CD4-positive, alpha-beta T cell (primary cell): ENCODE measurements around the gene CXADR. TPM values are rescaled to one million over a fixed set of nuclear protein-coding genes. Genes with fewer than 3 reads are reported as not detected.

Experiments
- ATAC-seq: fragments of 200-7000 bp; cut with Tn5 transposase; one replicate; pipeline ENCODE4 v1.10.0; 2022; ENCODE audit warnings: mild to moderate bottlenecking; ENCODE audit not compliant: poor library complexity
- CTCF ChIA-PET: fragments of 350-600 bp; sonication (Branson Sonifier 250); formaldehyde crosslinking; loops from one replicate; lab custom pipeline; 2021; ENCODE audit warnings: antibody characterized with exemption, inconsistent platforms; lab: Charles Lee
- POLR2A ChIA-PET: fragments of 350-600 bp; sonication (Branson Sonifier 250); formaldehyde crosslinking; loops from one replicate; lab custom pipeline; 2021; ENCODE audit warnings: antibody characterized with exemption, inconsistent platforms; lab: Charles Lee
- DNase-seq, 14 experiments: peaks; one replicate each; pipeline ENCODE4 v3.0.0-alpha.2; 2013 to 2020; ENCODE audit warnings: mixed read lengths in 2 of 14
- H3K27ac ChIP-seq, 2 donors: one replicate each; pipeline versions ENCODE4 v1.5.1 to v1.7.0; 2013; ENCODE audit warnings: low read length in 2 of 2, low read depth in 1 of 2, mild to moderate bottlenecking in 1 of 2
- H3K27me3 ChIP-seq, 2 experiments: 1 replicate in 1 of 2; 2 replicates in 1 of 2; pipeline versions ENCODE4 v1.6.1 to v1.7.0; 2013; ENCODE audit warnings: low read length in 2 of 2, control low read depth in 1 of 2, mild to moderate bottlenecking in 1 of 2, moderate library complexity in 1 of 2; ENCODE audit not compliant: insufficient read depth in 2 of 2, control insufficient read depth in 1 of 2
- H3K36me3 ChIP-seq: one replicate; pipeline ENCODE4 v1.6.1; 2013; ENCODE audit warnings: low read length, control low read depth; ENCODE audit not compliant: insufficient read depth
- H3K4me1 ChIP-seq: one replicate; pipeline ENCODE4 v1.6.1; 2013; ENCODE audit warnings: low read length, control low read depth; ENCODE audit not compliant: insufficient read depth
- H3K4me3 ChIP-seq: one replicate; pipeline ENCODE4 v1.5.1; 2013; ENCODE audit warnings: mild to moderate bottlenecking, low read length, moderate library complexity
- H3K9me3 ChIP-seq, 2 experiments: 1 replicate in 1 of 2; 2 replicates in 1 of 2; pipeline versions ENCODE4 v1.6.1 to v1.7.0; 2013; ENCODE audit warnings: low read length in 2 of 2, mild to moderate bottlenecking in 2 of 2, control low read depth in 1 of 2, moderate library complexity in 1 of 2; ENCODE audit not compliant: control insufficient read depth in 1 of 2, insufficient read depth in 1 of 2
- H3K27ac Mint-ChIP-seq: one replicate; pipeline ENCODE4 v1.8.0; 2020; ENCODE audit warnings: mixed read lengths
- H3K27me3 Mint-ChIP-seq: one replicate; pipeline ENCODE4 v1.8.0; 2021; ENCODE audit warnings: mixed read lengths
- H3K36me3 Mint-ChIP-seq: one replicate; pipeline ENCODE4 v1.8.0; 2021; ENCODE audit warnings: low read depth, mixed read lengths
- H3K4me1 Mint-ChIP-seq: one replicate; pipeline ENCODE4 v1.8.0; 2021; ENCODE audit warnings: low read depth, mixed read lengths
- H3K4me3 Mint-ChIP-seq: one replicate; pipeline ENCODE4 v1.8.0; 2020; ENCODE audit warnings: mild to moderate bottlenecking, mixed read lengths
- H3K9me3 Mint-ChIP-seq: one replicate; pipeline ENCODE4 v1.8.0; 2020; ENCODE audit warnings: mixed read lengths
- CTCF ChIP-seq: fragments of 200-600 bp; IDR thresholded peaks from one replicate; pipeline ENCODE4 v1.8.0; 2022; ENCODE audit warnings: antibody characterized with exemption, mild to moderate bottlenecking
- intact Hi-C, 2 experiments: fragments of 100-400 bp; cut with DNase I in 1 of 2; cut with micrococcal nuclease in 1 of 2; formaldehyde crosslinking; loops; one replicate each; pipeline versions ENCODE4 v1.15.1 to v1.9.0; 2023 to 2025; cut with DNase I, micrococcal nuclease
- total RNA-seq, 174 experiments: library from RNA in 2 of 174; stranded (reverse) in 2 of 174; gene quantifications; one replicate each; pipeline ENCODE4 v1.2.3 and lab custom pipeline; 2021 to 2026

CXADR gene
- total RNA-seq, 2 experiments from 2014 or later = 0.52 to 0.53 TPM

- H3K36me3 Mint-ChIP-seq = no peaks in the 10 kb centered on the region
- H3K4me1 ChIP-seq = no peaks in the 10 kb centered on the region
- H3K27me3 ChIP-seq = no peaks in the 10 kb centered on the region
- no peak overlapping the region for H3K4me3 ChIP-seq
- no peak overlapping the region for H3K4me3 Mint-ChIP-seq
- no peaks in the 10 kb centered on the region for H3K36me3 ChIP-seq
- no peak for TF ChIP-seq CTCF
- ChIA-PET POLR2A (no interaction called here), CTCF (no interaction called here)
- no peak overlapping the region for H3K27ac ChIP-seq
- no peaks in the 10 kb centered on the region for H3K9me3 Mint-ChIP-seq
- intact Hi-C loops = no loop called here
- no peaks in the 10 kb centered on the region for H3K4me1 Mint-ChIP-seq
- H3K27ac Mint-ChIP-seq = no peak overlapping the region
- no peaks in the 10 kb centered on the region for H3K9me3 ChIP-seq
- ATAC-seq (no peak), DNase-seq (no peak)
- peaks cover 3% of the 10 kb centered on the region for H3K27me3 Mint-ChIP-seq
Observed at GRCh38 chr21:17542371-17543011, 29.6 kb downstream of the CXADR start.

GRCh38 chr21:17545007-17545406, 32.2 kb downstream of the CXADR start:
- Histone ChIP-seq H3K4me3 (no peak overlapping the region), H3K4me1 (no peaks in the 10 kb centered on the region), H3K27me3 (no peaks in the 10 kb centered on the region), H3K27ac (no peak overlapping the region), H3K36me3 (no peaks in the 10 kb centered on the region), H3K9me3 (no peaks in the 10 kb centered on the region)
- no peak overlapping the region for H3K27ac Mint-ChIP-seq
- H3K9me3 Mint-ChIP-seq = no peaks in the 10 kb centered on the region
- ATAC-seq = no peak
- H3K27me3 Mint-ChIP-seq = no peaks in the 10 kb centered on the region
- DNase-seq = no peak
- H3K4me3 Mint-ChIP-seq = no peak overlapping the region
- H3K36me3 Mint-ChIP-seq = no peaks in the 10 kb centered on the region
- no peaks in the 10 kb centered on the region for H3K4me1 Mint-ChIP-seq
- ChIA-PET CTCF (no interaction called here), POLR2A (no interaction called here)
- no peak for TF ChIP-seq CTCF
- intact Hi-C loops = no loop called here

- Histone ChIP-seq H3K4me1 (no peaks in the 10 kb centered on the region), H3K27me3 (no peaks in the 10 kb centered on the region), H3K27ac (no peak overlapping the region), H3K4me3 (no peak overlapping the region), H3K9me3 (no peaks in the 10 kb centered on the region), H3K36me3 (no peaks in the 10 kb centered on the region)
- POLR2A ChIA-PET = no interaction called here
- H3K36me3 Mint-ChIP-seq = no peaks in the 10 kb centered on the region
- DNase-seq = no peak
- H3K9me3 Mint-ChIP-seq = no peaks in the 10 kb centered on the region
- CTCF ChIA-PET = no interaction called here
- no peaks in the 10 kb centered on the region for H3K4me1 Mint-ChIP-seq
- intact Hi-C loops = no loop called here
- no peak overlapping the region for H3K4me3 Mint-ChIP-seq
- TF ChIP-seq CTCF = no peak
- H3K27me3 Mint-ChIP-seq = no peaks in the 10 kb centered on the region
- H3K27ac Mint-ChIP-seq = no peak overlapping the region
- ATAC-seq = no peak
Observed at GRCh38 chr21:17548262-17548661, 35.4 kb downstream of the CXADR start.
